NB4 (cell line): ENCODE results near the gene MRTFA.

Source experiments
- DNase-seq: peaks from one replicate; pipeline ENCODE4 v3.0.0; 2010; ENCODE audit warnings: low read depth
- H3K4me3 ChIP-seq: one replicate; pipeline ENCODE4 v1.5.1; 2011; ENCODE audit warnings: mild to moderate bottlenecking, low read depth, low read length, moderate library complexity
- CTCF ChIP-seq: IDR thresholded peaks from one replicate; pipeline ENCODE4 v1.5.1; 2012; ENCODE audit warnings: low read depth, low read length
- MAX ChIP-seq: IDR thresholded peaks from 2 replicates; pipeline ENCODE4 v1.6.1; 2011; ENCODE audit warnings: low read depth, low read length
- MYC ChIP-seq: IDR thresholded peaks from 2 replicates; pipeline ENCODE4 v1.6.1; 2011; ENCODE audit warnings: low read depth, low read length
- POLR2A ChIP-seq: IDR thresholded peaks from 2 replicates; pipeline ENCODE4 v1.6.1; 2011; ENCODE audit warnings: mild to moderate bottlenecking; ENCODE audit not compliant: insufficient read length; ENCODE audit errors: extremely low read depth

Gene MRTFA

GRCh38 chr22:40453671-40454070, 182.8 kb downstream of the MRTFA start:
- no peak for TF ChIP-seq POLR2A
- no peak for TF ChIP-seq CTCF
- TF ChIP-seq MAX, result no peak
- TF ChIP-seq MYC, result no peak
- no peak for DNase-seq
- H3K4me3 ChIP-seq, result no peak overlapping the region

- no peak for DNase-seq
- no peak overlapping the region for H3K4me3 ChIP-seq
- TF ChIP-seq MYC (no peak), MAX (no peak), POLR2A (no peak), CTCF (no peak)
Measured at GRCh38 chr22:40452730-40453487, 183.6 kb downstream of the MRTFA start.

GRCh38 chr22:40451210-40451609, 185.3 kb downstream of the MRTFA start:
- no peak overlapping the region for H3K4me3 ChIP-seq
- no peak for DNase-seq
- TF ChIP-seq MYC, result no peak
- no peak for TF ChIP-seq MAX
- no peak for TF ChIP-seq POLR2A
- TF ChIP-seq CTCF, result no peak

GRCh38 chr22:40450616-40451015, 185.9 kb downstream of the MRTFA start:
- TF ChIP-seq MAX (no peak), MYC (no peak), CTCF (no peak), POLR2A (no peak)
- no peak overlapping the region for H3K4me3 ChIP-seq
- DNase-seq, result no peak

- no peak for DNase-seq
- TF ChIP-seq MAX (no peak), MYC (no peak)
- no peak overlapping the region for H3K4me3 ChIP-seq
Measured at GRCh38 chr22:40449676-40450035, 186.9 kb downstream of the MRTFA start.

GRCh38 chr22:40446203-40446602, 190.3 kb downstream of the MRTFA start:
- TF ChIP-seq MYC (no peak), CTCF (no peak), MAX (no peak), POLR2A (no peak)
- no peak for DNase-seq
- H3K4me3 ChIP-seq, result no peak overlapping the region
